Psoas muscle (tissue), 8 donors: ENCODE results near the gene DOCK3. TPM values are rescaled to one million over a fixed set of nuclear protein-coding genes. Genes with fewer than 3 reads are reported as not detected.

ENCODE experiments used
- ATAC-seq, 4 donors: fragments of 200-7000 bp; cut with Tn5 transposase; one replicate each; pipeline ENCODE4 v1.9.1; 2020; ENCODE audit warnings: moderate library complexity in 3 of 4, mild to moderate bottlenecking in 2 of 4
- DNase-seq, 2 donors: peaks; one replicate each; pipeline ENCODE4 v3.0.0-alpha.2; 2020
- H3K27ac ChIP-seq: fragments of 200-600 bp; one replicate; pipeline ENCODE4 v1.8.0; 2022
- H3K27me3 ChIP-seq, 3 donors: fragments of 200-600 bp in 1 of 3; one replicate each; pipeline versions ENCODE4 v1.6.1 to v1.8.0; 2013 to 2022; ENCODE audit warnings: low read length in 2 of 3, mild to moderate bottlenecking in 2 of 3, moderate library complexity in 1 of 3; ENCODE audit not compliant: insufficient read depth in 3 of 3
- H3K36me3 ChIP-seq, 2 donors: fragments of 200-600 bp in 1 of 2; one replicate each; pipeline versions ENCODE4 v1.6.1 to v1.8.0; 2013 to 2022; ENCODE audit warnings: low read depth in 1 of 2, mild to moderate bottlenecking in 1 of 2, moderate library complexity in 1 of 2; ENCODE audit not compliant: insufficient read depth in 1 of 2
- H3K4me1 ChIP-seq: fragments of 200-600 bp; one replicate; pipeline ENCODE4 v1.8.0; 2022
- H3K4me3 ChIP-seq: fragments of 200-600 bp; one replicate; pipeline ENCODE4 v1.8.0; 2022; ENCODE audit warnings: mild to moderate bottlenecking
- H3K9me3 ChIP-seq: fragments of 200-600 bp; one replicate; pipeline ENCODE4 v1.8.0; 2022
- WGBS, 3 donors: extraction: QIAGEN DNeasy Blood & Tissue Kit; methylation state at CpG; one replicate each; pipeline versions ENCODE4 v1.1.6 to v1.1.7; 2013; 5-methylcytosine and 5-hydroxymethylcytosine counted together
- intact Hi-C, 2 donors: fragments of 100-400 bp; cut with DNase I; formaldehyde crosslinking; loops; one replicate each; pipeline versions ENCODE4 v1.11.0 to v1.14.2; 2022
- polyA plus RNA-seq, 3 donors: library from polyadenylated mRNA; stranded (reverse); fragments of 200-250 nt; gene quantifications; one replicate each; pipeline ENCODE4 v1.2.3, GENCODE V29; 2013
- total RNA-seq, 4 donors: library from RNA; stranded (reverse); fragmentation: NEBNext Ultra II Directional in 2 of 4; extraction: Animal tissue kit (Norgen Biotek cat#: 25700) in 2 of 4; gene quantifications; one replicate each; pipeline versions ENCODE4 v1.2.1 to v1.2.4, GENCODE V29; 2021 to 2023
- TF ChIP-seq, protein P1 (sequence below): fragments of 200-600 bp; IDR thresholded peaks from one replicate; pipeline ENCODE4 v1.8.0; 2022; ENCODE audit warnings: antibody characterized with exemption
- donor health status: healthy with polysubstance abuse.
- donor health status: DM: no; HTN: no; CAD: no; lungs with moderate emphysema.
- donor health status: Bipolar disorder and iron deficiency.
- donor health status: healthy.
- donor health status: DM: yes; HTN: yes; CAD: no.
- donor health status: DM: no; HTN: no; CAD: no.
- donor health status: DM: no; HTN: no; CAD: no.
- donor health status: DM: yes; HTN: yes; CAD: no.

The DOCK3 gene
- total and polyA plus RNA-seq, 7 donors = 0.01 to 0.91 (median 0.87) TPM

DNA sequence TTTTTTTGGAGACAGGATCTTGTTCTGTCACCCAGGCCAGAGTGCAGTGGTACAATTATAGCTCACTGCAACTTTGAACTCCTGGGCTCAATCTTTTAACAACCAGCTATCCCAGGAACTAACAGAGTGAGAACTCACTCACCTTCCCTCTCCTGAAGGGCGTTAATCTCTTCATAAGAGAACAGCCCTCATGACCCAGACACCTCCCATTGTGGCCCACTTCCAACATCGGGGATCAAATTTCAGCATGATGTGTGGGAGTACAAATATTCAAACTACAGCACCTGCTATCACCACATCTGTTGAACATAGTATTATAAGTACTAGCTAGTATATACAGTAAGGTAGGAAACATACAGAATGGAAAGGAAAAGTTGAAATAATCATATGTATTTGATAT, 132.5 kb downstream of the DOCK3 start:
- no peaks in the 10 kb centered on the region for H3K4me1 ChIP-seq
- no peaks in the 10 kb centered on the region for H3K36me3 ChIP-seq
- WGBS, 3 donors = 26 to 35% (median 27%) methylated on average over 2 of the region's 2 CpGs
- no peak overlapping the region for H3K27ac ChIP-seq
- TF ChIP-seq, protein P1, sequence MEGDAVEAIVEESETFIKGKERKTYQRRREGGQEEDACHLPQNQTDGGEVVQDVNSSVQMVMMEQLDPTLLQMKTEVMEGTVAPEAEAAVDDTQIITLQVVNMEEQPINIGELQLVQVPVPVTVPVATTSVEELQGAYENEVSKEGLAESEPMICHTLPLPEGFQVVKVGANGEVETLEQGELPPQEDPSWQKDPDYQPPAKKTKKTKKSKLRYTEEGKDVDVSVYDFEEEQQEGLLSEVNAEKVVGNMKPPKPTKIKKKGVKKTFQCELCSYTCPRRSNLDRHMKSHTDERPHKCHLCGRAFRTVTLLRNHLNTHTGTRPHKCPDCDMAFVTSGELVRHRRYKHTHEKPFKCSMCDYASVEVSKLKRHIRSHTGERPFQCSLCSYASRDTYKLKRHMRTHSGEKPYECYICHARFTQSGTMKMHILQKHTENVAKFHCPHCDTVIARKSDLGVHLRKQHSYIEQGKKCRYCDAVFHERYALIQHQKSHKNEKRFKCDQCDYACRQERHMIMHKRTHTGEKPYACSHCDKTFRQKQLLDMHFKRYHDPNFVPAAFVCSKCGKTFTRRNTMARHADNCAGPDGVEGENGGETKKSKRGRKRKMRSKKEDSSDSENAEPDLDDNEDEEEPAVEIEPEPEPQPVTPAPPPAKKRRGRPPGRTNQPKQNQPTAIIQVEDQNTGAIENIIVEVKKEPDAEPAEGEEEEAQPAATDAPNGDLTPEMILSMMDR = no peak
- intact Hi-C loops = no loop called here
- no peak overlapping the region for H3K4me3 ChIP-seq
- DNase-seq = no peak
- ATAC-seq = no peak
- no peaks in the 10 kb centered on the region for H3K27me3 ChIP-seq
- H3K9me3 ChIP-seq = peaks cover 6% of the 10 kb centered on the region

DNA sequence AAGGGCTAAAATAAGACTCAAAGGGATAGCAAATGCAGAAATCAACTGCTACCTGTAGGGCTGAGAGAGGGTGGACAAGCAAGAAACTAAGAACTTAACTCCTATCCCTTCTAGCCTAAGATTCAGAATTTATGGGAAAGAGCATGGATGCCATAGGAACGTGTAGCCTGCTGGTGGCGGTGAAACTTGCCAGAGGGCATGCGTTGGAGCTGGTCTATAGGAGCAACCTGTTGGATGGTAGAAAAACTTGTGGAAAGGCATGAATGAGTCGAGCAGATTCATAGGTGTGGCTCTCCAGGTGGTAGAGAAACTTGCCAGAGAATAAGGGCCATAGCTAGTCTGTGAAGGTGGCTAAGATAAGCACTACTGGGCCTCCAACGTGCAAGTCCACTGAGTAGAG, 137.2 kb downstream of the DOCK3 start:
- H3K9me3 ChIP-seq = no peaks in the 10 kb centered on the region
- no peak overlapping the region for H3K4me3 ChIP-seq
- H3K27me3 ChIP-seq = no peaks in the 10 kb centered on the region
- H3K4me1 ChIP-seq = no peaks in the 10 kb centered on the region
- no peak overlapping the region for H3K27ac ChIP-seq
- TF ChIP-seq, protein P1 = no peak
- no peak for DNase-seq
- no peaks in the 10 kb centered on the region for H3K36me3 ChIP-seq
- intact Hi-C loops = no loop called here
- ATAC-seq = no peak
- WGBS, 3 donors = 74 to 76% (median 76%) methylated on average over 5 of the region's 5 CpGs

DNA sequence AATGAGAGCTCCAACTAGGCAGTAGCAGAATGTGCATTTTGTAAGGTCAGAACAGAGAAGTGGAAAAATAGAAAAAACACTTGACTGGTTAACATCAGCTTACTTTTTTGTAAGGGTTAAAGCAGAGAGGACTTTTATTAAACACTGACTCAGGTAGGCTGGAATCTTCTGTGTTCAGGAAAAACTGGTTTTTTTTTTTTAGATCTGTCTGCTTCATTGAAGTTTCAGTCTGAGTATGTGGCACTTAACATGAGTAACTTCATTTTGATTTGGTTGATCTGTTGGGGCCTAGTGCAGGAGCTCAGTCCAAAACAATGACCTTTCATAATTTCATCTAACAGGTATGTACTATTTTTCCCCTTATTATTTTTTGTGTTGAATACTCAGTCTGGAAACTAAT, 141.1 kb downstream of the DOCK3 start:
- ATAC-seq = no peak
- Histone ChIP-seq H3K9me3 (no peaks in the 10 kb centered on the region), H3K27me3 (no peaks in the 10 kb centered on the region), H3K4me1 (no peaks in the 10 kb centered on the region), H3K4me3 (no peak overlapping the region), H3K36me3 (no peaks in the 10 kb centered on the region), H3K27ac (no peak overlapping the region)
- TF ChIP-seq, protein P1 = no peak
- DNase-seq = no peak
- intact Hi-C loops = no loop called here

DNA sequence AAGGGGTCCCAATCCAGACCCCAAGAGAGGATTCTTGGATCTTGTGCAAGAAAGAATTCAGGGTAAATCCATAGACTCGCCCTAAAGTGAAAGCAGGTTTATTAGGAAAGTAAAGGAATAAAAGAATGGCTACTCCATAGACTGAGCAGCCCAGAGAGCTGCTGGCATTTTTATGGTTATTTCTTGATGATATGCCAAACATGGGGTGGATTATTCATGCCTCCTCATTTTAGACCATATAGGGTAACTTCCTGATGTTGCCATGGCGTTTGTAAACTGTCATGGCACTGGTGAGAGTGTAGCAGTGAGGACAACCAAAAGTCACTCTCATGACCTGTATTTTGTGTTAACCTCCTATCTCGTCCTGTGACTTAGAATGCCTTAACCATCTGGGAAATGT, 142.2 kb downstream of the DOCK3 start:
- 37 to 50% (median 43%) methylated on average over 3 of the region's 3 CpGs for WGBS, 3 donors
- H3K27me3 ChIP-seq = no peaks in the 10 kb centered on the region
- no peak for DNase-seq
- no peaks in the 10 kb centered on the region for H3K4me1 ChIP-seq
- no peaks in the 10 kb centered on the region for H3K9me3 ChIP-seq
- intact Hi-C loops = no loop called here
- H3K4me3 ChIP-seq = no peak overlapping the region
- no peak overlapping the region for H3K27ac ChIP-seq
- TF ChIP-seq, protein P1 = no peak
- no peaks in the 10 kb centered on the region for H3K36me3 ChIP-seq
- no peak for ATAC-seq

DNA sequence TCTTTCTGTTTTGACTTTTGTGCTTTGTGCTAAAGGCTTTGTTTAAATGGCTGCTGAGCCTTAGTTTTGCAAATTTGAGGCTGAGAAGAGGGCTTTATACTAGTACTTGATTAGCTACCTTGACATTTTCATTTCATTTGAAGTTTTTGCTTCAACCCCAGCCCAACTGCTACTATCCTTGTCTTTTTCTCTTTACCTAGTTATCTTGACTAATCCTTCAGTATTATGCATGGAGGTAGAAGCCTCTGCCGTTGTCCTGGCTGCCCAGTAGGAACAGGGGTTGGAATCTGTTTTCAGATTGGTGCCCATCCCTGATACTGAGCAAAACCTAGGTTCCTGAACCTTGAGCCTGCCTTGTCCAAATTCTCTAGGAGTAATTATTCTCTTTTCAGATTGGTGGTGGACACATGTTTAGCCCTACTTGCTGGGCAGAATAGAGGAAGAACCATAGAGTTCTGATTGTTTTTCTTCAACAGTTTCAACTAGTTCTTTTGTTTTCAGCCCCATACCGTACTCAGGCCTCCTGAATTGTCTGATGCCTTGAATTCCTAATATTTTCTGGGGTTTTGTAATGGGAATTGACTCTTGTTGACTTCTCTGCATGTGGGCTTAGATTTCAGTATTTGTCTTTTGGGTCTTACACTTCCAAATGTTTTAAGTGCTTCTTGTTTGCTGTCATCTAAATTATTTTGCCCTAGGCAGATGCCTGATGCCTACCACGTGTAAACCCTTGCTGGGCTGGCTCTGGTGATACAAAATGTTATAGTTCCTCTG, 143.2 kb downstream of the DOCK3 start:
- Histone ChIP-seq H3K36me3 (no peaks in the 10 kb centered on the region), H3K4me3 (no peak overlapping the region), H3K9me3 (no peaks in the 10 kb centered on the region), H3K27me3 (no peaks in the 10 kb centered on the region), H3K27ac (no peak overlapping the region), H3K4me1 (no peaks in the 10 kb centered on the region)
- no peak for DNase-seq
- TF ChIP-seq, protein P1 = no peak
- WGBS, 3 donors = 15 to 19% (median 15%) methylated on average over 3 of the region's 3 CpGs
- no peak for ATAC-seq
- intact Hi-C loops = no loop called here
